Left ventricle myocardium inferior (tissue), 1 donor: ENCODE results near the gene NCAN. TPM values are rescaled to one million over a fixed set of nuclear protein-coding genes. Genes with fewer than 3 reads are reported as not detected.

Experiments
- DNase-seq: peaks from one replicate; pipeline ENCODE4 v3.0.0-alpha.2; 2020
- H3K27ac ChIP-seq: fragments of 200-600 bp; replicated peaks from 2 replicates; pipeline ENCODE4 v1.8.0; 2021
- H3K27me3 ChIP-seq: fragments of 200-600 bp; 2 replicates; pipeline ENCODE4 v1.8.0; 2021; ENCODE audit warnings: low read depth
- H3K36me3 ChIP-seq: fragments of 200-600 bp; 2 replicates; pipeline ENCODE4 v1.8.0; 2021
- H3K4me1 ChIP-seq: fragments of 200-600 bp; 2 replicates; pipeline ENCODE4 v1.8.0; 2021
- H3K4me3 ChIP-seq: fragments of 200-600 bp; 2 replicates; pipeline ENCODE4 v1.8.0; 2021; ENCODE audit warnings: mild to moderate bottlenecking, moderate library complexity
- H3K9me3 ChIP-seq: fragments of 200-600 bp; replicated peaks from 2 replicates; pipeline ENCODE4 v1.8.0; 2021
- CTCF ChIP-seq: fragments of 200-600 bp; IDR thresholded peaks from 2 replicates; pipeline ENCODE4 v1.8.0; 2021; ENCODE audit warnings: antibody characterized with exemption, mild to moderate bottlenecking, borderline replicate concordance
- intact Hi-C: fragments of 100-400 bp; cut with micrococcal nuclease; formaldehyde crosslinking; loops from one replicate; pipeline ENCODE4 v1.11.0; 2022
- total RNA-seq: library from RNA; stranded (reverse); fragmentation: NEBNext Ultra II Directional; extraction: Animal tissue kit (Norgen Biotek cat#: 25700); gene quantifications from one replicate; pipeline ENCODE4 v1.2.1, GENCODE V29; 2021
- donor health status: DM: no; HTN: yes; CAD: no; lungs with severe emphysema.

The NCAN gene
- total RNA-seq, 1 donor from 2014 or later, result not detected

GRCh38 chr19:19209372-19209771 is 2.4 kb upstream of the NCAN start:
- H3K9me3 ChIP-seq, result no peaks in the 10 kb centered on the region
- DNase-seq, result no peak
- H3K4me1 ChIP-seq, result no peaks in the 10 kb centered on the region
- intact Hi-C loops, result no loop called here
- TF ChIP-seq CTCF, result no peak
- H3K36me3 ChIP-seq, result no peaks in the 10 kb centered on the region
- no peak overlapping the region for H3K27ac ChIP-seq
- H3K4me3 ChIP-seq, result no peak overlapping the region
- peaks cover 78% of the 10 kb centered on the region for H3K27me3 ChIP-seq

- no peaks in the 10 kb centered on the region for H3K36me3 ChIP-seq
- peaks cover 99% of the 10 kb centered on the region for H3K27me3 ChIP-seq
- H3K4me1 ChIP-seq, result no peaks in the 10 kb centered on the region
- H3K9me3 ChIP-seq, result no peaks in the 10 kb centered on the region
- no peak overlapping the region for H3K27ac ChIP-seq
- no peak for DNase-seq
- H3K4me3 ChIP-seq, result no peak overlapping the region
- TF ChIP-seq CTCF, result no peak
- intact Hi-C loops, result no loop called here
Measured at GRCh38 chr19:19212916-19213315, 1.2 kb downstream of the NCAN start.

- H3K4me3 ChIP-seq, result no peak overlapping the region
- H3K27me3 ChIP-seq, result peaks cover 99% of the 10 kb centered on the region
- TF ChIP-seq CTCF, result no peak
- H3K4me1 ChIP-seq, result no peaks in the 10 kb centered on the region
- H3K27ac ChIP-seq, result no peak overlapping the region
- no peak for DNase-seq
- intact Hi-C loops, result no loop called here
- H3K36me3 ChIP-seq, result no peaks in the 10 kb centered on the region
- H3K9me3 ChIP-seq, result no peaks in the 10 kb centered on the region
Measured at GRCh38 chr19:19213426-19214158, 1.8 kb downstream of the NCAN start.

GRCh38 chr19:19214159-19214490 is 2.4 kb downstream of the NCAN start:
- Histone ChIP-seq H3K27ac (no peak overlapping the region), H3K9me3 (no peaks in the 10 kb centered on the region), H3K4me1 (no peaks in the 10 kb centered on the region), H3K36me3 (no peaks in the 10 kb centered on the region), H3K4me3 (no peak overlapping the region), H3K27me3 (peaks cover 99% of the 10 kb centered on the region)
- intact Hi-C loops, result no loop called here
- no peak for TF ChIP-seq CTCF
- DNase-seq, result no peak

GRCh38 chr19:19214892-19215291 is 3.1 kb downstream of the NCAN start:
- no peak for DNase-seq
- Histone ChIP-seq H3K36me3 (no peaks in the 10 kb centered on the region), H3K4me3 (no peak overlapping the region), H3K27me3 (peaks cover 94% of the 10 kb centered on the region), H3K4me1 (no peaks in the 10 kb centered on the region), H3K9me3 (no peaks in the 10 kb centered on the region), H3K27ac (no peak overlapping the region)
- no peak for TF ChIP-seq CTCF
- intact Hi-C loops, result no loop called here
